ENCODE measurements around the gene LSM4. TPM values are rescaled to one million over a fixed set of nuclear protein-coding genes. Genes with fewer than 3 reads are reported as not detected.
A peak's percentile ranks its signal among the peaks of the same experiment; 100 is the strongest.

Gene LSM4
- total and polyA plus RNA-seq, 2 of the 13 experiments (the other 11 are each of a cell fraction or from before 2014, with no cell fraction given), result 65.8 to 166 TPM

GRCh38 chr19:18368504-18369222, 45.8 kb upstream of the LSM4 start (continued):
- TF ChIP-seq ZNF609 (CRISPR knock-in tag; IDR thresholded peaks at IDR 0.05; ENCODE audit: borderline replicate concordance), result no peak
- peak; percentile 43 for TF ChIP-seq FOXP4 (CRISPR knock-in tag; IDR thresholded peaks at IDR 0.05)
- 0 out of 2 replicates have a peak, but pooled peaks have one; percentile 18 for TF ChIP-seq HNF4A (CRISPR knock-in tag; IDR thresholded peaks at IDR 0.05)
- TF ChIP-seq TRIM24 (CRISPR knock-in tag; IDR thresholded peaks at IDR 0.05), result no peak
- TF ChIP-seq HCFC1 (IDR thresholded peaks at IDR 0.05; ENCODE audit: low read depth, low read length), result no peak
- TF ChIP-seq ZNF251 (CRISPR knock-in tag; IDR thresholded peaks at IDR 0.05), result no peak
- TF ChIP-seq RFX3 (CRISPR knock-in tag; IDR thresholded peaks at IDR 0.05), result no peak
- TF ChIP-seq ZBTB39 (CRISPR knock-in tag; IDR thresholded peaks at IDR 0.05), result no peak
- TF ChIP-seq PITX1 (CRISPR knock-in tag; IDR thresholded peaks at IDR 0.05), result 0 out of 2 replicates have a peak, but pooled peaks have one; percentile 7
- TF ChIP-seq RXRB (CRISPR knock-in tag; IDR thresholded peaks at IDR 0.05; ENCODE audit: borderline replicate concordance), result peak; percentile 36; the same call in 1 of the 2 replicates
- TF ChIP-seq SKI (IDR thresholded peaks at IDR 0.05; ENCODE audit: partially characterized antibody), result peak; percentile 86
- no peak for TF ChIP-seq FIP1L1 (IDR thresholded peaks at IDR 0.05; ENCODE audit: borderline replicate concordance, insufficient read depth, low read depth, low read length)
- TF ChIP-seq CSRNP2 (CRISPR knock-in tag; conservative IDR thresholded peaks at IDR 0.05; ENCODE audit: low read depth), result no peak
- TF ChIP-seq NKX3-1 (CRISPR knock-in tag; IDR thresholded peaks at IDR 0.05), result no peak
- TF ChIP-seq SCMH1 (CRISPR knock-in tag; IDR thresholded peaks at IDR 0.05; ENCODE audit: borderline replicate concordance), result no peak
- no peak for TF ChIP-seq ARHGAP35 (CRISPR knock-in tag; IDR thresholded peaks at IDR 0.05; ENCODE audit: borderline replicate concordance)
- no peak; the same call in 1 of the 2 replicates for TF ChIP-seq ZMYM3 (CRISPR knock-in tag; IDR thresholded peaks at IDR 0.05)
- no peak for TF ChIP-seq ARNTL (CRISPR knock-in tag; IDR thresholded peaks at IDR 0.05)
- no peak for TF ChIP-seq SMARCC2 (IDR thresholded peaks at IDR 0.05)
